GM23338 (cell line): Measurements from ENCODE around the gene PLEKHG4. TPM values are rescaled to one million over a fixed set of nuclear protein-coding genes. Genes with fewer than 3 reads are reported as not detected.
A peak's percentile ranks its signal among the peaks of the same experiment; 100 is the strongest.

Source experiments
- ATAC-seq: fragments of 200-7000 bp; cut with Tn5 transposase; 3 replicates; pipeline ENCODE4 v1.9.1; 2020
- DNase-seq: peaks from one replicate; pipeline ENCODE4 v3.0.0-alpha.2; 2015; ENCODE audit warnings: low spot score
- H2AFZ ChIP-seq: fragments of 200-600 bp; sonication (generic); 2 replicates; pipeline ENCODE4 v1.8.0; 2016; ENCODE audit warnings: antibody characterized with exemption, mild to moderate bottlenecking, moderate library complexity
- H3F3A ChIP-seq: fragments of 200-600 bp; sonication (generic); replicated peaks from 2 replicates; pipeline ENCODE4 v1.8.0; 2017; ENCODE audit warnings: antibody characterized with exemption, mixed run types, low read depth
- H3K27ac ChIP-seq: fragments of 200-600 bp; sonication (generic); 2 replicates; pipeline ENCODE4 v1.6.1; 2016; ENCODE audit warnings: low read depth
- H3K27me3 ChIP-seq: fragments of 200-600 bp; sonication (generic); 2 replicates; pipeline ENCODE4 v1.8.0; 2016; ENCODE audit warnings: mild to moderate bottlenecking, mixed run types, moderate library complexity; ENCODE audit not compliant: insufficient read depth
- H3K36me3 ChIP-seq: fragments of 200-600 bp; sonication (generic); 2 replicates; pipeline ENCODE4 v1.8.0; 2016; ENCODE audit warnings: mild to moderate bottlenecking; ENCODE audit not compliant: insufficient read depth
- H3K4me1 ChIP-seq: fragments of 200-600 bp; sonication (generic); 2 replicates; pipeline ENCODE4 v1.8.0; 2016; ENCODE audit warnings: mild to moderate bottlenecking, moderate library complexity; ENCODE audit not compliant: insufficient read depth
- H3K4me2 ChIP-seq: fragments of 200-600 bp; sonication (generic); 2 replicates; pipeline ENCODE4 v1.7.1; 2017; ENCODE audit warnings: mixed run types
- H3K4me3 ChIP-seq: fragments of 200-600 bp; sonication (generic); 2 replicates; pipeline ENCODE4 v1.6.1; 2016; ENCODE audit warnings: mixed run types
- H3K79me2 ChIP-seq: fragments of 200-600 bp; sonication (generic); replicated peaks from 2 replicates; pipeline ENCODE4 v1.8.0; 2017; ENCODE audit warnings: mild to moderate bottlenecking; ENCODE audit not compliant: insufficient read depth
- H3K9me2 ChIP-seq: fragments of 200-600 bp; sonication (generic); 2 replicates; pipeline ENCODE4 v1.8.0; 2017; ENCODE audit not compliant: insufficient read depth
- H4K20me1 ChIP-seq: fragments of 200-600 bp; sonication (generic); replicated peaks from 2 replicates; pipeline ENCODE4 v1.8.0; 2017; ENCODE audit warnings: mild to moderate bottlenecking; ENCODE audit not compliant: insufficient read depth
- H3K27ac Mint-ChIP-seq: 2 replicates; pipeline ENCODE4 v1.8.0; 2020; ENCODE audit warnings: inconsistent platforms, mild to moderate bottlenecking, moderate library complexity, mixed read lengths
- H3K27me3 Mint-ChIP-seq: 3 replicates; pipeline ENCODE4 v1.8.0; 2022; ENCODE audit warnings: low read depth, mild to moderate bottlenecking, moderate library complexity, mixed read lengths, inconsistent platforms; ENCODE audit not compliant: insufficient read depth, poor library complexity
- H3K36me3 Mint-ChIP-seq: 3 replicates; pipeline ENCODE4 v1.8.0; 2021; ENCODE audit warnings: low read depth, mild to moderate bottlenecking, inconsistent platforms, moderate library complexity, mixed read lengths
- H3K4me1 Mint-ChIP-seq: 3 replicates; pipeline ENCODE4 v1.8.0; 2020; ENCODE audit warnings: mild to moderate bottlenecking, inconsistent platforms, mixed read lengths
- H3K4me3 Mint-ChIP-seq: 3 replicates; pipeline ENCODE4 v1.8.0; 2021; ENCODE audit warnings: moderate library complexity, mild to moderate bottlenecking, inconsistent platforms, mixed read lengths
- H3K9me3 Mint-ChIP-seq: 3 replicates; pipeline ENCODE4 v1.8.0; 2020; ENCODE audit warnings: moderate library complexity, mild to moderate bottlenecking, inconsistent platforms, mixed read lengths
- CTCF ChIP-seq, 2 experiments: fragments of 200-600 bp in 1 of 2; sonication (generic) in 1 of 2; conservative IDR thresholded peaks; 2 replicates each; pipeline versions ENCODE4 v1.5.1 to v1.6.1; 2016 to 2017; ENCODE audit warnings: antibody characterized with exemption in 2 of 2, low read depth in 2 of 2, mild to moderate bottlenecking in 2 of 2, moderate library complexity in 1 of 2
- EZH2phosphoT487 ChIP-seq: fragments of 200-600 bp; sonication (generic); IDR thresholded peaks from one replicate; pipeline ENCODE4 v1.8.1; 2018; ENCODE audit warnings: antibody characterized with exemption; ENCODE audit not compliant: unreplicated experiment
- NANOG ChIP-seq: IDR thresholded peaks from 2 replicates; pipeline ENCODE4 v1.6.1; 2016; ENCODE audit warnings: antibody characterized with exemption, borderline replicate concordance
- POLR2AphosphoS5 ChIP-seq: IDR thresholded peaks from 2 replicates; pipeline ENCODE4 v1.6.1; 2016; ENCODE audit warnings: antibody characterized with exemption, low read depth
- STAT1 ChIP-seq: IDR thresholded peaks from one replicate; pipeline ENCODE4 v1.6.1; 2016; ENCODE audit warnings: antibody characterized with exemption; ENCODE audit not compliant: unreplicated experiment
- polyA plus RNA-seq: library from polyadenylated mRNA; unstranded; fragments of >200 nt; fragmentation: Nextera tagmentation; extraction: Ambion mirVana; gene quantifications from 2 replicates; pipeline ENCODE4 v1.2.1, GENCODE V29; 2016
- total RNA-seq: library from RNA; depleted of rRNA; stranded (reverse); fragments of >200 nt; shearing (Covaris generic); gene quantifications from 2 replicates; pipeline ENCODE4 v1.2.3, GENCODE V29; 2014

The PLEKHG4 gene
- total and polyA plus RNA-seq, 2 experiments from 2014 or later, result 3.2 to 10.3 TPM

DNA sequence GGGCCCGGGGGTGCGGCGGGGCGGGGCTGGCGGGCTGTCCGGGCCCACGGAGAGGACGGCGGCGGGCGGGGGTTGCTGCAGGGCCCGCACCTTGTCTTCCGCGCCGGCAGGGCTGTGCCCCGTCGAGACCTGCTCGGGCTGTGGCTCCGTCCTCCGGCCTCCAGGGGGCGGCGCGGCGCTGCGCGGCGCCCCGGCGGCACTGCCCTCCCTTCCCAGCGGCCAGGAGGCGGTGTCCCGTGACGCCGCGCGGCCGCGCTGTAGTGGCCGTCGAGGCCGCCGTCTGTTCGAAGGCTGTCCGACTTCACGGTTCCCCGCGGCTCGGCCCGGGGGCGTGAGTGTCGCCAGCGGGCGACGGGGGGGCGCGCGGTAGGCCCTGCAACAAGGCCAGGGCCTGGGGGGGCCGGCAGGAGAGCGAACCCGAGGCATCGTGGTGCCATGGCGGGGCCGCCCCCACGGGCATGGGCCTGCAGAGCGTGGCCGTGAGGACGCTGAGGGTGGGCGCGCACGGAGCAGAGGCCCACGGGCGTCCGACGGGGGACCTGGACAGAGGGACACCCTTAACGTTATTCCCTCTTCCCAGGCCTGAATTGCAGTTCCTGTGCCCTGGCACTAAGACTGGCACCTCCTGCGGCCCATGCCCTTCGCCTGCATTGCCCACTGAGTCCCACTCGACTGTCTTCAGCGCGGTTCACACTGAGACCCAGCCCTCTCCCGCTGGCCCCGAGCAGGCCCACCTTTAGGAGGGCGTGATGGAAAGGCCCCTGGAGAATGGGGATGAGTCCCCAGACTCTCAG lies at the start of gene PLEKHG4 (continued):
- TF ChIP-seq CTCF (conservative IDR thresholded peaks at IDR 0.05; ENCODE audit: low read depth in 2 of 2), result peak; percentile 40 to 79; a peak in 3 of 4 replicates
- no peak for TF ChIP-seq EZH2phosphoT487
- peak; percentile 60; the same call in 1 of the 2 replicates for TF ChIP-seq POLR2AphosphoS5
- TF ChIP-seq NANOG, result no peak

DNA sequence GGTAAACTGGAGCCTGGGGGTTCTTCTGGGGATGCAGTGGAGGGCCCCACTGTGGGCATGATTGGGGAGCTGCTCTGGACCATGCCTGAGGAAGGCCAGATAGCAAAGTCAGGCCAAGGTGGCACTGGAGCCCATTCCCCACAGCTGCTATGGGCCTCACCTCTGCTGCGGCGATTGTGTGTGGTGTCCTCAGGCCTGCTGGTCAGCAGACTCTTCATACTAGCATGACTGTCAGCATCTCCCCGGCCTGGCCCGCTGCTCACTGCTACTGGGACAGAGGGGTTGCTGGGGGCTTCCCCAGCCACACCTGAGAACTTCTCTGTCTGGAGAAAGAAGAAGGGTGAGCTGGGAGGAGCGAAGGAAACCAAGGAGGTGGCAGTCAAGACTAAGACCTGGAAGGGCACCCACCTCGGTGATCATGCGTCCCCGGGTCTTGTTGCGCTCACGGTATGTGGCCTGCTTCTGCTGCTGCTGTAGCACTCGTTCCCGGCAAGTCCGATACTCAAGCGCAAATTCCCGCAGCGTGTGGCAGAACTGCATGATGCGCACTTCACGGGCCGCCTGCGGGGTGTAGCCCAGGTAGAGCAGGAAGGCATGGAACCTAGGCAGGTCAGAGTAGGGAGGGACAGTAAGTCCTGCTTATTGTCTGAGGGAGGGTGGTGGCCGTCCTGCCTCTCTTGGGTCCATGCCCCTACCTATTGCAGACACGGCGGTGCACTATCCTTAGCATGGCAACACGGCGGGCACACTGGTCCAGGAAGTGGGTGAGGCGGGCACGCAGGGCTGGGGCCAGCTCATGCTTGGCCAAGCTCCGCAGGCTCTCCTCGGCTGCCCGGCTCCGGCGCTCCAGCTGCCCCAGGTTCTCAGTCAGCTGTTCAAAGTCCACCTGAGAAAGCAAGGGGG lies 49.2 kb upstream of the PLEKHG4 start:
- H3K9me3 Mint-ChIP-seq, result no peaks in the 10 kb centered on the region
- peaks cover 14% of the 10 kb centered on the region for H3K4me1 Mint-ChIP-seq
- no peak for TF ChIP-seq NANOG
- H3K36me3 Mint-ChIP-seq, result peaks cover 61% of the 10 kb centered on the region
- no peak for ATAC-seq
- DNase-seq, result no peak
- Histone ChIP-seq H3K4me1 (peaks cover 3% of the 10 kb centered on the region; the same call in 1 of the 2 replicates), H3K4me3 (no peak overlapping the region), H3K4me2 (no peak overlapping the region), H3K36me3 (peaks cover 9% of the 10 kb centered on the region; the same call in 1 of the 2 replicates), H2AFZ (no peak overlapping the region), H3K27ac (no peak overlapping the region), H3F3A (no peaks in the 10 kb centered on the region), H3K79me2 (peaks cover 11% of the 10 kb centered on the region), H4K20me1 (peaks cover 5% of the 10 kb centered on the region; the same call in 1 of the 2 replicates), H3K27me3 (no peaks in the 10 kb centered on the region), H3K9me2 (no peaks in the 10 kb centered on the region)
- no peak overlapping the region; the same call in 2 of the 3 replicates for H3K4me3 Mint-ChIP-seq
- peaks cover 15% of the 10 kb centered on the region for H3K27me3 Mint-ChIP-seq
- no peak overlapping the region for H3K27ac Mint-ChIP-seq

DNA sequence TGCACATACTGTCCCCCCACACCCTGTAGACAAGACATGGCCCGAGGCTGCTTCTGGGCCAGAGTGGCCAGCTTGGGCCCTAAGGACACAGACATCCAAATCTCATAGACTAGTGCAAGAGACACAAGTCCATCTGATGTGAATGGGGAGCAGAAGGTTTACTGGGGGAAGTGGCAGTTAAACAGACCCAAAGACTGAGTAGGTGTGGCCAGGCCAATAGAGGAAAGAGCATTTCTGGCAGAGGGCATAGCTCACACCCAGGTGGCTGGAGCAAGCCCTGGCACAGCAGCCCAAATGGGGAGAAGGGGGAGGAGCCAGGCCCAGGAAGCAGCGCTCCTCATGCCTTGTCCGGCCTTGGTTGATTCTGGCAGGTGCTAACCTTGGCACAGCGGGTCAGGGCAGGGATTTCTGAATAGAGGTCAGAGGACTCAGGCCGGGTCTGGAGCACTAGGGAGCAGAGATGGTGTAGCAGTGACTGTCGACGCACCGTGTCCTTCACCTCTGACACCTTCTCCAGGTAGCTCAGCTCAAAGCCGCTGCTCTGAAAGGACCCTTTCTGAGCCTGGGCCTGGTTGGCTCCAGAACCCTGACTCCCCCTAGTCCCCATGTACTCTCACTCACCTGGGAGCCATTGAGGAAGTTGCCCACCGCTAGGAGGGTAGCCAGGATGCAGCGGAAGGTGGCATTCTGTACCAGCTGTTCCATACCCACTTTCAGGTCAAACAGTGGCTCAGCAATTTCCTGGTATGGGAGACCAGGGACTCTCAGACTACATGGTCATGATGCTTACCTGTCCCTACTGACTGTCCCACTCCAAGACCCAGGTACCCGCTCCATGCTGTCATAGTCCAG lies 48.3 kb upstream of the PLEKHG4 start:
- Mint-ChIP-seq H3K27me3 (peaks cover 14% of the 10 kb centered on the region), H3K36me3 (peaks cover 63% of the 10 kb centered on the region), H3K4me3 (no peak overlapping the region), H3K9me3 (no peaks in the 10 kb centered on the region; the same call in 2 of the 3 replicates), H3K4me1 (peaks cover 10% of the 10 kb centered on the region), H3K27ac (no peak overlapping the region)
- peaks cover 15% of the 10 kb centered on the region; the same call in 1 of the 2 replicates for H3K36me3 ChIP-seq
- H3K79me2 ChIP-seq, result peaks cover 11% of the 10 kb centered on the region
- TF ChIP-seq STAT1, result no peak
- peak; percentile 29 for TF ChIP-seq POLR2AphosphoS5
- 0 out of 2 replicates have a peak, but pooled peaks cover under 1% of the 10 kb centered on the region for H3F3A ChIP-seq
- no peak overlapping the region for H3K4me2 ChIP-seq
- DNase-seq (no peak), ATAC-seq (no peak)
- H2AFZ ChIP-seq, result no peak overlapping the region
- no peaks in the 10 kb centered on the region for H3K9me2 ChIP-seq
- H3K27me3 ChIP-seq, result no peaks in the 10 kb centered on the region
- peaks cover 3% of the 10 kb centered on the region; the same call in 1 of the 2 replicates for H3K4me1 ChIP-seq
- no peak overlapping the region for H3K27ac ChIP-seq
- peaks cover 5% of the 10 kb centered on the region; the same call in 1 of the 2 replicates for H4K20me1 ChIP-seq
- H3K4me3 ChIP-seq, result no peak overlapping the region
